Measurements from ENCODE around the gene SERPINA12.

DNA sequence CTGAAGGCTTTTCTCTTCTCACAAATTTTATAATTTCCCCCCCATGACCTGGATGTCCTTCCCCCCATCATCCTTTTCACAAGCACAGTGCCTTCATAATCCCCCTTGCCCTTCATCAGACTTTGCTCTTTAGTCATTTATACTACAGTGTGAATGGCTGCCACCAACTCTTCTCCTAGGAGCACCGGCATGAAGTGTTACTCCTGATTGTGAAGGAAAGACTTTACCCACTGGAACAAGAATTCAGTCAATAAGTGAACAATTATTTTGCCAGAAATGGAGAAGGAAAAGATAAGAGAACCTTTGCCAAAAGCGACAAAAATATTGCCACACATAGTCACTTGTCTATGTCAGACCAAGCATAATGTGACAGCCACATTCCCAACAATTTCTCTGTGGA, 38.2 kb downstream of the SERPINA12 start:
- TF ChIP-seq, protein P1, sequence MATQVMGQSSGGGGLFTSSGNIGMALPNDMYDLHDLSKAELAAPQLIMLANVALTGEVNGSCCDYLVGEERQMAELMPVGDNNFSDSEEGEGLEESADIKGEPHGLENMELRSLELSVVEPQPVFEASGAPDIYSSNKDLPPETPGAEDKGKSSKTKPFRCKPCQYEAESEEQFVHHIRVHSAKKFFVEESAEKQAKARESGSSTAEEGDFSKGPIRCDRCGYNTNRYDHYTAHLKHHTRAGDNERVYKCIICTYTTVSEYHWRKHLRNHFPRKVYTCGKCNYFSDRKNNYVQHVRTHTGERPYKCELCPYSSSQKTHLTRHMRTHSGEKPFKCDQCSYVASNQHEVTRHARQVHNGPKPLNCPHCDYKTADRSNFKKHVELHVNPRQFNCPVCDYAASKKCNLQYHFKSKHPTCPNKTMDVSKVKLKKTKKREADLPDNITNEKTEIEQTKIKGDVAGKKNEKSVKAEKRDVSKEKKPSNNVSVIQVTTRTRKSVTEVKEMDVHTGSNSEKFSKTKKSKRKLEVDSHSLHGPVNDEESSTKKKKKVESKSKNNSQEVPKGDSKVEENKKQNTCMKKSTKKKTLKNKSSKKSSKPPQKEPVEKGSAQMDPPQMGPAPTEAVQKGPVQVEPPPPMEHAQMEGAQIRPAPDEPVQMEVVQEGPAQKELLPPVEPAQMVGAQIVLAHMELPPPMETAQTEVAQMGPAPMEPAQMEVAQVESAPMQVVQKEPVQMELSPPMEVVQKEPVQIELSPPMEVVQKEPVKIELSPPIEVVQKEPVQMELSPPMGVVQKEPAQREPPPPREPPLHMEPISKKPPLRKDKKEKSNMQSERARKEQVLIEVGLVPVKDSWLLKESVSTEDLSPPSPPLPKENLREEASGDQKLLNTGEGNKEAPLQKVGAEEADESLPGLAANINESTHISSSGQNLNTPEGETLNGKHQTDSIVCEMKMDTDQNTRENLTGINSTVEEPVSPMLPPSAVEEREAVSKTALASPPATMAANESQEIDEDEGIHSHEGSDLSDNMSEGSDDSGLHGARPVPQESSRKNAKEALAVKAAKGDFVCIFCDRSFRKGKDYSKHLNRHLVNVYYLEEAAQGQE (IDR thresholded peaks at IDR 0.05), result no peak
- TF ChIP-seq CTCF (IDR thresholded peaks at IDR 0.05; ENCODE audit: low read depth, low read length, missing input control), result no peak
- TF ChIP-seq NR2F2 (IDR thresholded peaks at IDR 0.05), result no peak
- TF ChIP-seq, protein P2, sequence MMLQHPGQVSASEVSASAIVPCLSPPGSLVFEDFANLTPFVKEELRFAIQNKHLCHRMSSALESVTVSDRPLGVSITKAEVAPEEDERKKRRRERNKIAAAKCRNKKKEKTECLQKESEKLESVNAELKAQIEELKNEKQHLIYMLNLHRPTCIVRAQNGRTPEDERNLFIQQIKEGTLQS (IDR thresholded peaks at IDR 0.05), result no peak
- TF ChIP-seq EGR1 (IDR thresholded peaks at IDR 0.05; ENCODE audit: low read depth in 2 of 2), result no peak
- TF ChIP-seq RXRA (IDR thresholded peaks at IDR 0.05), result peak in 1 of 2 donors; percentile 42
- peak; percentile 13 for TF ChIP-seq MAX (IDR thresholded peaks at IDR 0.05)
- TF ChIP-seq HNF4G (IDR thresholded peaks at IDR 0.05), result no peak
